ENCODE measurements around the gene ZDHHC6. TPM values are rescaled to one million over a fixed set of nuclear protein-coding genes. Genes with fewer than 3 reads are reported as not detected.
"Not testable (repeated sequence)": the region's sequence is repeated elsewhere in the genome, so short reads cannot be mapped to it uniquely, and the experiment has no call there.

The ZDHHC6 gene
- total RNA-seq, 2 experiments from 2014 or later = 31.5 to 33.8 TPM

DNA sequence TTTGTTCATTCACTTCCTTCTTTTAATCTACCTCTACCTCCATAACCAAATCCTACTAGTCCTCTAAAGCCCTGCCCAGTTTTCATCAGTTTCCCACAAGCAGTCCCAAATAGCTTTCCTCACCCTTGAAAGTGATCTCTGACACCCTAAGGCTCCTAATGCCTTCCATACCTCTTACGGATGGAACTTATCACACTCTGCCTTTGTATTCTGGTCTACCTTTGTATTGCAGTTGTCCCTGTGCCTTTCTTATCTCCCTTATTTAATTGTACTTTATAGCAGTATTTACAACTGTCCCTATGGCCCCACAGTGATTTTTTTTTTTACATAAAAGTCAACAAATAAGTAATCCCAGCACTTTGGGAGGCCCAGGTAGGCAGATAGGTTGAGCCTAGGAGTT lies 39.0 kb downstream of the ZDHHC6 start:
- H3K9me2 ChIP-seq (ENCODE audit: insufficient read depth, low read length) = no peaks in the 10 kb centered on the region
- H4K20me1 ChIP-seq (ENCODE audit: insufficient read depth, low read length) = no peaks in the 10 kb centered on the region
- no peak overlapping the region for H2AFZ ChIP-seq (ENCODE audit: low read length)
- peaks cover 5% of the 10 kb centered on the region; the same call in 1 of the 2 replicates for H3K9me3 ChIP-seq (ENCODE audit: low read length)
- no peak overlapping the region for H3K4me3 ChIP-seq (ENCODE audit: low read depth, low read length, poor library complexity, severe bottlenecking)
- ChIA-PET CTCF (ENCODE audit: unreplicated experiment) (no interaction called here), POLR2A (interaction anchor here (0.7 kb wide), 1 partner anchor 13 kb away, joined by 3 read pairs; no protein-coding TSS in a partner anchor)
- TF ChIP-seq EZH2phosphoT487 (IDR thresholded peaks at IDR 0.05; ENCODE audit: borderline replicate concordance, low read depth, low read length) = no peak
- TF ChIP-seq, protein P1, sequence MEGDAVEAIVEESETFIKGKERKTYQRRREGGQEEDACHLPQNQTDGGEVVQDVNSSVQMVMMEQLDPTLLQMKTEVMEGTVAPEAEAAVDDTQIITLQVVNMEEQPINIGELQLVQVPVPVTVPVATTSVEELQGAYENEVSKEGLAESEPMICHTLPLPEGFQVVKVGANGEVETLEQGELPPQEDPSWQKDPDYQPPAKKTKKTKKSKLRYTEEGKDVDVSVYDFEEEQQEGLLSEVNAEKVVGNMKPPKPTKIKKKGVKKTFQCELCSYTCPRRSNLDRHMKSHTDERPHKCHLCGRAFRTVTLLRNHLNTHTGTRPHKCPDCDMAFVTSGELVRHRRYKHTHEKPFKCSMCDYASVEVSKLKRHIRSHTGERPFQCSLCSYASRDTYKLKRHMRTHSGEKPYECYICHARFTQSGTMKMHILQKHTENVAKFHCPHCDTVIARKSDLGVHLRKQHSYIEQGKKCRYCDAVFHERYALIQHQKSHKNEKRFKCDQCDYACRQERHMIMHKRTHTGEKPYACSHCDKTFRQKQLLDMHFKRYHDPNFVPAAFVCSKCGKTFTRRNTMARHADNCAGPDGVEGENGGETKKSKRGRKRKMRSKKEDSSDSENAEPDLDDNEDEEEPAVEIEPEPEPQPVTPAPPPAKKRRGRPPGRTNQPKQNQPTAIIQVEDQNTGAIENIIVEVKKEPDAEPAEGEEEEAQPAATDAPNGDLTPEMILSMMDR (conservative IDR thresholded peaks at IDR 0.05; ENCODE audit: low read length) = no peak
- no peak overlapping the region for H3K27ac ChIP-seq (ENCODE audit: low read depth, low read length, poor library complexity, severe bottlenecking)
- no peak overlapping the region for H3K4me2 ChIP-seq (ENCODE audit: low read length)
- no peak for DNase-seq (ENCODE audit: low spot score)
- intact Hi-C loops (cut with micrococcal nuclease; ENCODE audit: unreplicated experiment) = no loop called here
- H3K79me2 ChIP-seq (ENCODE audit: insufficient read depth, low read depth, low read length) = no peaks in the 10 kb centered on the region
- BruUV-seq (replicated peaks) = no TSS peak
- H3K4me1 ChIP-seq (ENCODE audit: insufficient read depth, low read length, poor library complexity, severe bottlenecking) = no peaks in the 10 kb centered on the region
- H3K36me3 ChIP-seq (ENCODE audit: insufficient read depth, low read length) = peaks cover 82% of the 10 kb centered on the region

DNA sequence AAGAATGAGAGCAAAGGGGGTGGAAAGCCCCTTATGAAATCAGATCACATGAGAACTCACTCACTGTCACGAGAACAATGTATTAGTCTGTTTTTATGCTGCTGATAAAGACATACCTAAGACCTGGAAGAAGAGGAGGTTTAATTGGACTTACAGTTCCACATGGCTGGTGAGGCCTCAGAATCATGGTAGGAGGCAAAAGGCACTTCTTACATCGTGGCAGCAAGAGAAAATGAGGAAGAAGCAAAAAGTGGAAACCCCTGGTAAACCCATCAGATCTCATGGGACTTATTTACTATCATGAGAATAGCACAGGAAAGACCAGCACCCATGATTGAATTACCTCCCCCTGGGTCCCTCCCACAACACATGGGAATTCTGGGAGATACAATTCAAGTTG lies 39.9 kb downstream of the ZDHHC6 start:
- H3K4me2 ChIP-seq (ENCODE audit: low read length); DNase-seq (ENCODE audit: low spot score); H3K27ac ChIP-seq (ENCODE audit: low read depth, low read length, poor library complexity, severe bottlenecking); H3K9me3 ChIP-seq (ENCODE audit: low read length); H3K4me3 ChIP-seq (ENCODE audit: low read depth, low read length, poor library complexity, severe bottlenecking); POLR2A ChIA-PET; H2AFZ ChIP-seq (ENCODE audit: low read length); H3K9me2 ChIP-seq (ENCODE audit: insufficient read depth, low read length); H4K20me1 ChIP-seq (ENCODE audit: insufficient read depth, low read length); BruUV-seq (replicated peaks); H3K79me2 ChIP-seq (ENCODE audit: insufficient read depth, low read depth, low read length); H3K4me1 ChIP-seq (ENCODE audit: insufficient read depth, low read length, poor library complexity, severe bottlenecking); CTCF ChIA-PET (ENCODE audit: unreplicated experiment); intact Hi-C loops (cut with micrococcal nuclease; ENCODE audit: unreplicated experiment): not testable (repeated sequence)
- H3K36me3 ChIP-seq (ENCODE audit: insufficient read depth, low read length) = peaks cover 88% of the 10 kb centered on the region

DNA sequence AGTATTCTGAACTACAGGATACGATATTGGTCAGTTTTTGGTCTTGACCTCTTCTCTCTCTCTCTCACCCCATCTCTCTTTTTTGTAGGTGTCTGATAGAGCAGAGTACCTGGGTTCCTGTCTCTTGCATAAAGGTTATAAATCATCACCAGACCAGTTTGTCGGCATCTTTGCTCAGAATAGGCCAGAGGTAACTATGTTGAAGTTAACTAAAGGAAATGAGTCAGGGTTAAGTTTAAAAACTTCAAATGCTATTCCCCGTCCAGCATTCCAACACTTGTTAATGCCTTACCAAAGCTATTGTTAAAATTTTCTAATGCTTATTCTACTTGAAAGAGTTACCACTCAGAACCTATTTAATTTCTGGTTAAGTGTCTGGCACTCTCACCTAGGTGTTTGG lies 42.1 kb downstream of the ZDHHC6 start:
- Histone ChIP-seq H3K4me3 (ENCODE audit: low read depth, low read length, poor library complexity, severe bottlenecking) (no peak overlapping the region), H3K27ac (ENCODE audit: low read depth, low read length, poor library complexity, severe bottlenecking) (no peak overlapping the region), H3K36me3 (ENCODE audit: insufficient read depth, low read length) (peaks cover 80% of the 10 kb centered on the region), H3K9me2 (ENCODE audit: insufficient read depth, low read length) (no peaks in the 10 kb centered on the region), H3K4me2 (ENCODE audit: low read length) (no peak overlapping the region), H3K4me1 (ENCODE audit: insufficient read depth, low read length, poor library complexity, severe bottlenecking) (no peaks in the 10 kb centered on the region), H4K20me1 (ENCODE audit: insufficient read depth, low read length) (no peaks in the 10 kb centered on the region), H2AFZ (ENCODE audit: low read length) (no peak overlapping the region), H3K79me2 (ENCODE audit: insufficient read depth, low read depth, low read length) (no peaks in the 10 kb centered on the region), H3K9me3 (ENCODE audit: low read length) (peaks cover 5% of the 10 kb centered on the region; the same call in 1 of the 2 replicates)
- ChIA-PET POLR2A (interaction anchor here (0.7 to 1.3 kb wide), 3 partner anchors 21 to 134 kb away, joined by 3 to 17 read pairs (median 4); partner anchors contain the start of genes VTI1A and ZDHHC6), CTCF (ENCODE audit: unreplicated experiment) (no interaction called here)
- BruUV-seq (replicated peaks) = no TSS peak
- intact Hi-C loops (cut with micrococcal nuclease; ENCODE audit: unreplicated experiment) = no loop called here
- TF ChIP-seq, protein P1 (conservative IDR thresholded peaks at IDR 0.05; ENCODE audit: low read length) = no peak
- TF ChIP-seq EZH2phosphoT487 (IDR thresholded peaks at IDR 0.05; ENCODE audit: borderline replicate concordance, low read depth, low read length) = no peak
- DNase-seq (ENCODE audit: low spot score) = no peak
